Astrocyte of the spinal cord (primary cell): ENCODE measurements around the gene AP3D1.

Experiments used
- DNase-seq: peaks from one replicate; pipeline ENCODE4 v3.0.0; 2011; ENCODE audit warnings: low read depth, low spot score
- H3K4me3 ChIP-seq: 2 replicates; pipeline ENCODE4 v1.5.1; 2011; ENCODE audit warnings: low read depth, mild to moderate bottlenecking, low read length, moderate library complexity
- CTCF ChIP-seq: IDR thresholded peaks from 2 replicates; pipeline ENCODE4 v1.5.1; 2012; ENCODE audit warnings: low read depth, mild to moderate bottlenecking, low read length, inconsistent platforms
- in situ Hi-C: cut with HindIII; loops from 2 replicates; pipeline ENCODE4 v1.10.0; 2017; ENCODE audit warnings: low sequenced_read_pairs

AP3D1 gene

GRCh38 chr19:2079076-2079864 is 72.1 kb downstream of the AP3D1 start:
- in situ Hi-C loops: no loop called here
- TF ChIP-seq CTCF: no peak
- no peak overlapping the region for H3K4me3 ChIP-seq
- DNase-seq: no peak

- no peak overlapping the region for H3K4me3 ChIP-seq
- DNase-seq: no peak
- in situ Hi-C loops: no loop called here
- no peak for TF ChIP-seq CTCF
These were observed 73.3 kb downstream of the AP3D1 start for GRCh38 chr19:2077833-2078619.

GRCh38 chr19:2077398-2077797 is 74.0 kb downstream of the AP3D1 start:
- no peak for TF ChIP-seq CTCF
- in situ Hi-C loops: no loop called here
- no peak for DNase-seq
- H3K4me3 ChIP-seq: no peak overlapping the region

GRCh38 chr19:2076526-2076944 is 74.8 kb downstream of the AP3D1 start:
- DNase-seq: no peak
- no peak for TF ChIP-seq CTCF
- in situ Hi-C loops: no loop called here
- H3K4me3 ChIP-seq: no peak overlapping the region

- in situ Hi-C loops: no loop called here
- H3K4me3 ChIP-seq: no peak overlapping the region
- DNase-seq: no peak
- TF ChIP-seq CTCF: no peak
These were observed 78.4 kb downstream of the AP3D1 start for GRCh38 chr19:2072757-2073551.

- no peak for DNase-seq
- no peak overlapping the region for H3K4me3 ChIP-seq
- in situ Hi-C loops: no loop called here
- TF ChIP-seq CTCF: no peak
These were observed 80.2 kb downstream of the AP3D1 start for GRCh38 chr19:2070986-2071673.
